NCI-H1930 (cell line): ENCODE measurements around the gene RHBDL3.

Source experiments
- DNase-seq, 2 experiments: peaks; one replicate each; lab custom pipeline; 2025; lab: John Stamatoyannopoulos, UW

RHBDL3 gene

GRCh38 chr17:32266389-32267301 lies 1.0 kb downstream of the RHBDL3 start:
- DNase-seq = no peak

DNA sequence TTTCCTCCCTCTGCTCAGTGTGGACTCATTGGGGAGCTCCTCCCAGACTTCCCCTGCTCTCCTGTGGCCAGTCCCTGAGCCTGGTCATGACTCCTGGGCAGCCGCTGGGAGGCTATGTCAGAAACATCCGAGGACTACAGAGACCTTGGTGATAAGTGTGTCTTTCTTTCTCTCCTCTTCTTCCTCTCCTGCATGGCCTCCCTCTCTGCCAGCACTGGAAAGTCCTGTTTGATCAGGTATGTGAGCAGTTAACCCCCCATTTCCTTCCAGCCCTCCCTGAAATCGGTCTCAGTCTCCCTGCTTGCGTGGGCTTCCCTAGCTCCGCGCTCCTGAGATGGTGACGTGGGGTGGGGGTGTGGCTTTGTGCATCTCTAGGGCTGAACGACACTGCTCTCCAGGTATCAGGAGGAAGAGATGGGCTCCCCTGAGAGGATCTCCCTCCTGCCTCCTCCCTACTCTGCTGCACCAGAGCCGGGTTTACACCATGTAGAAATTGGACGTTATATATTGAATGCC lies 2.1 kb downstream of the RHBDL3 start:
- no peak for DNase-seq

DNA sequence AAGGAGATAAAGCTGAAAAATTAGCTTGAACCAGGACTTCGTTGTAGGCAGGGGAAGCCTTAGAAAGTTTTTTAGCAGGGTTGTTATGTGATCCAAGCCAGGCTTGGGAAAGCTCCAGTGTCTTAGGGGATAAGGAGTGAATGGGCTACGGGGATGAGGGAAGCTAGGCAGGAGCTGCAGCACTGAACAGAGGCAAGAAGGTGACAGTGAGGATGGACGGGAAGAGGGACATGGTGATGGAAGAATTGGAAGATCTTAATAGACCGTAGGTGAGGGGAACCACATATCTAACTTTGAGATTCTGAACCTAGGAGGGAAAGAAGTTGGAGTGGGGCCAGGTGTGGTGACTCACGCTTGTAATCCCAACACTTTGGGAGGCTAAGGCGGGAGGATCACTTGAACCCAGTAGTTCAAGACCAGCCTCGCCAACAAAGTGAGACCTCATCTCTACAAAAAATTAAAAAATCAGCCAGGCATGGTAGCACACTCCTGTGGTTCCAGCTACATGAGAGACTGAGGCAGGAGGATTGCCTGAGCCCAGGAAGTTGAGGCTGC lies 3.2 kb downstream of the RHBDL3 start:
- no peak for DNase-seq

- no peak for DNase-seq
Observed at GRCh38 chr17:32269377-32269776, 3.7 kb downstream of the RHBDL3 start.

- DNase-seq = no peak
Observed at GRCh38 chr17:32271844-32272243, 6.2 kb downstream of the RHBDL3 start.

DNA sequence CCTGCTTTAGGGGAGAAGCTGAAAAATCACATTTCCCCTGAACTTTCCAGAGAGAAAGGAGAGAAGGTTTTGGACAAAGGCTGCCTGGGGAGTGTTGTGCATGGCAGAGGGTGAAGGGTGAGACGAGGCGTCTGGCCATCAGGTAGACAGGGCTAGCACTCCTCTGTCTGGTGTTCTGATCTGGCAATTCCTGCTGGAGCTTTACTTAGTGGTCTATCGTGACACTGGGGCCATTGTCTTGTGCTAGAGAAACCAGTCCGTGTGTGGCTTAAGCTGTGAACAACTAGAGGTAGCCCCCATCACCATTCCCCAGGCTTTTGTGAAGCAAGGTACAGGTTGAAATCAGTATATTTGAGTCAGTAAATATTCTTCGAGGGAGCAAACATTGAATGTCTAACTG lies 8.5 kb downstream of the RHBDL3 start:
- DNase-seq = no peak

DNA sequence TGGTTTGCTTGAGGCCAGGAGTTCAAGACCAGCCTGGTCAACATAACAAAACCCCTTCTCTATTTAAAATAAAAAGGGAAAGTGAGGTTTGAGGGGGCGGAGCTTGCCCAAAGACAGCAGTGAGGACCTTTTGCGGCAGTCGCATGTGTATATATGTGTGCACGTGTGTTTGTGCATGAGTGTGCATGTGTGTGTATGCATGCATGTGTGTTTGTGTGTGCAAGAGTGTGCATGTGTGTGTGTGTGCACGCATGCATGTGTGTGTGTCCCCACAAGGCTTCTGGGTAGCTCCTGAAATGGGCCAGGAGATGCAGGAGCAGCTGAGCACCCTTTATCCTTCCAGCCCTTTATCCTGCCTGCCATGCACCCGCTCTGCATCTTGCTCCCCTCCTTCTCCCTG lies 9.0 kb downstream of the RHBDL3 start:
- no peak for DNase-seq

DNA sequence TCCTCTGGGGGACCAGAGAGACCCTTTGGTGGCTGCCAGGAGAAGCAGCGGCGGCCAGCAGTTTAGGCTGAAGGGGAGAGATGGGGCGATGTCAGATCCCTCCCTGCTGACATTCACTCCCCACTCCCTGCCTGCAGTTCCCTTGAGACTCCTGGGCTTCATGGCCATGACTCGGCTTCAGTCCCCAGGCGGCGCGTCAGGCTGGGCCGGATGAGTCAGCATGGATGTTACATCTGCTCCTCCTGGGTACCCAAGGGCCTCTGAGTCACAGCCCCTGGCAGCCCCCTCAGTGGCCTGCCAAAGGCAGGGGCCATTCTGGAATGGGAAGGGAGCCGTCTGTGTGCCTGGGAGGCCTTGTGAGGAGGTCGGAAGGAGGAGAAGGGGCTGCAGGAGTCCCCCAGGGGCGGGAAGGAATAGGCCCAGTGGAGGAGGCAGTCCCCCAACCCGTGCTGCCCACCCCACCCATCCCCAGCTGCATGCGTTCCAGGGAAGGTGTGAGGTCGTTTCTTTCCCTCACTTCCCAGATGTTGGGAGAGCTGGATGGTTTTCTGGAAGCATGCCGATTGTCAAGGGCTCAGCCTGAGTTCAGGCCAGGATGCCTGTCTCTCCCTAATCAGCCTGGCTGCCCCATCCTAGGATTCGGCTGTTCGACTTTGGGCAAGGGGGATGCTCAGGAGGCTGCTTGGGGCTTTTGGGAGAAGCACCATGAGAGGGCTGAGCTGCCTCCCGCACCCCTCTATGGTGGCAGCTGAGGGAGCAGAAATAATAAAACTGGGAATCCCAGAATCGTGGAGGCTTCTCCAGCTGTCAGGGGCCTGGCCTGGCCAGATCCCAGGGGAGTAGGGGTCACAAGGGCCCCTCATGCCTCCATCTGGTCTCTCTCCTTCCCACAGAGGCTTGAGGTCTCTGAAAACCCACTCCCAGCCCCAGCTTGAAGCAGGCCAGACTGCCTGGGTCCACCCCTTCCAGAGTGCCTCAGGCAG lies 9.7 kb downstream of the RHBDL3 start:
- peak in 1 of 2 experiments; percentile 10 for DNase-seq

GRCh38 chr17:32276171-32276601 lies 10.6 kb downstream of the RHBDL3 start:
- DNase-seq = no peak

DNA sequence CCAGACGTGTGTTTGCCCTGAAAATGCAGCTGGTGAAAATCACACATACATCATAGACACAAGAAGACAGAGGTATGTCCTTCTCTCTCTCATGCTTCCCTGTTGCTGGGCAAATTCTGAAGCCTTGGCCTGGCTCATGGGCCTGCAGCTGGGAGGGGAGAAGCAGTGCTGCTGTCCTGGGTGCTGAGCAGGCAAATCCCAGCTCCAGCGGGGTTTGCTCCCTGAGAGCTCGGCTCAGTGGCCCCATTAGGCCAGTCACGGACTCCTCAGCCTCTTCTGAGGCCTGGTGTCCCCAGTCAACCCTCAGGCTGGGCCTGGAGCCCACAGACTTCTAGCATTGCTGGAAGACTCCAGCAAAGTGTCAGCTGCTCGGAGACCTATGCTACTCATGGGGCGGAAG lies 11.7 kb downstream of the RHBDL3 start:
- no peak for DNase-seq

GRCh38 chr17:32278815-32279214 lies 13.2 kb downstream of the RHBDL3 start:
- DNase-seq = no peak

- no peak for DNase-seq
Observed at GRCh38 chr17:32279891-32280716, 14.5 kb downstream of the RHBDL3 start.

GRCh38 chr17:32281011-32281451 lies 15.4 kb downstream of the RHBDL3 start:
- peak; percentile 18 to 22 for DNase-seq

GRCh38 chr17:32283745-32284201 lies 18.1 kb downstream of the RHBDL3 start:
- no peak for DNase-seq

DNA sequence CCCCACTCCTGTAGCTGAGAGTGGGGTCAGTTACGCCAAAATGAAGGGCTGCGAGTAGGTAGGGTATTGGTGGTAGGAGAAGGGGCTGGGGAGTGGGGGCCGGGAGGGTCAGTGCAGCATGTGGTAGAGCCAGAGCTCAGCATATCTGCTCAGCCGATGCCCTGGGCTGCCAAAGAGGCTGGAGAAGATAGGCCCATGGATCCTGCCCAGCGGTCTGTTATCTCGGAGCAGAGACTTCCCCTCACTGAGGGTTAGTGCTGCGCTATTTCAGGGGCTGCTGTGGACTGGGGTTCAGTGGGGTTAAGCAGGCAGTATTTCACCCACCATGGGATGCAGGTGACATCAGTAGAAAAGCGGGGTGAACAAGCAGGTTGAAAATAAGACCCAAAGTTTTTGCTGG lies 19.7 kb downstream of the RHBDL3 start:
- DNase-seq = no peak

DNA sequence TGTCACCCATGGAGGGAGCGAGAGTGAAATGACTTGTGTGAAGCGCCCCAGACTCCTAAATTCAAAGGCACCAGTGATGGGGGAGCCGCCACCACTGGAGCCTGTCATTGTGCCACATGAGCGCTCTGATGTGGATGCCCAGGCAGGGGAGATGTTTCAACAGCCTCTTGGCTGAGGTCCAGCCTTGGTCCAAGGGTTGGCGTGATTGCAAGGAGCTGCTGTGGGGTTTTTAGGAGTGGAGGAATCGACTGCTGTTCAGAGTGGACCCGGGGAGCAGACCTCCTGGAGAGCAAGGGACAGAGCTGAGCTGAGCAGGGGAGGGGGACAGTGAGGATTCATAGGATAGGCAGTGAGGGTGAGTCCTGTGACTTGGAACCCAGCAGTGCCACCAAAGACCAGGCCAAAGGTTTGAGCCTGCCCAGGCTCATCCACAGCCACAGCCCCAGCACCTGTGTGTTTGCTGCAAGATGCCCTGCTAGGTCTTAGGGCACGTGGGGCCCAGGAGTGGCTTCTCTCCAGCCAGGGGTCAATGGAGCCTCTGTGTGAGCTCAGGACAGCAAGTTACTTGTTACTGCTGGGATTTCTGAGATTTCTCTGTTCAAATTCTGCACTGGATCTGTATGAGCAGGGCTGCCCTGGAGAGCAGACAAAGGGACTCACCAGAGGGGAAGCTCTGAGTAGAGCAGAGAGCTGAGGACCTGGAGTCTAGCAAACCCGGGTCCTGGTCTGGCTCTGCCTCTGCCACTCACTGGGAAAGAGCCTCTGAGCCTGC lies 20.3 kb downstream of the RHBDL3 start:
- no peak for DNase-seq

DNA sequence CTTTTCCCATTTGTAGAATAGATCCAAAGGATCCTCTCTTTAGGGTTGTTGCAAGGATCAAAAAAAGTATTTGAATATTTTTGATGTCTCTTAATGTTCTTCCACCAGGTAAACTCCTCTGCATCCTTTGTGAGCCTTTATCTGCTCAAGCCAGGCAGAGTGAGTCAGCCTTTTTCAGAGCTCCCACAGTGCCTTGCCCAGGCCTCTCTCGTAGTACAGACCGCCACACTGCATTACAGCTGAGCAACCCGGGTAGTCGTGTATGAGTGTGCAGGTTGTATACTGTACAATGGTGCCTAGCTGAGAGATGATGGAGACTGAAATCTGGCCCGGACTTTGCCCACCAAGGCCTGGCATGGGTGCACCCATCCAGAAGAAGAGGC lies 20.9 kb downstream of the RHBDL3 start:
- no peak for DNase-seq

DNA sequence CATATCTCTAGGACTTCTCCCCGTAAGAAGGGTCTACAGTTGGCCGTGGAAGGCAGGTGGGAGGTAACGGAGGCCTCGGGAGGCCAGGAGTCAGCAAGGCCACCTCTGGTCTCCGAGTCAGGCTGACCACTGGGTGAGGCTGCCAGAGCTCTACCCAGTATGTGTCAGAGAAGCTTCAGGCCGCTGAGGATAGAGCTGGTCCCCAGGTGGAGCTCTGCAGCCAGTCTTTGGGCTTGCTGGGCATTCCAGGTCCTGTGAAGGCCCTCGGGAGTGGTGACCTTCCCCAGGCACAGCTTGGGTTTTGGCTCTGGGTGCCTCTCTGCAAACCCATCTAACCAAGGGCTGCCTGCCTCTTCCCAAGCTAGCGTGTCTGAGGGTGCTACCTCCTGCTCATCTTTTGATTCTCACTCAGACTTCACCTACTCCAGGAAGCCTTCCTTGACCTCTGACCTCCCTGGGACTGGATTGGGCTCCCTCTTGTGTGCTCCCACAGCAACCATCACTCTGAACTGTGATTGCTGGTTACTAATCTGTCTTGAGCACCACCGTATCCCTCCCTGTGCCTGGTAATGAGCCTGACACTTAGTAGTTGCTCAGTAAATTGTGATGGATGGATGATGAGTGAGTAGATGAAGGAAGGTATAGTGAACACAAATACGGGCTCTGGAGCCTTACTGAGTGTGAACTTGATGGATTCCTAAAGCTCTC lies 22.3 kb downstream of the RHBDL3 start:
- DNase-seq = no peak

DNA sequence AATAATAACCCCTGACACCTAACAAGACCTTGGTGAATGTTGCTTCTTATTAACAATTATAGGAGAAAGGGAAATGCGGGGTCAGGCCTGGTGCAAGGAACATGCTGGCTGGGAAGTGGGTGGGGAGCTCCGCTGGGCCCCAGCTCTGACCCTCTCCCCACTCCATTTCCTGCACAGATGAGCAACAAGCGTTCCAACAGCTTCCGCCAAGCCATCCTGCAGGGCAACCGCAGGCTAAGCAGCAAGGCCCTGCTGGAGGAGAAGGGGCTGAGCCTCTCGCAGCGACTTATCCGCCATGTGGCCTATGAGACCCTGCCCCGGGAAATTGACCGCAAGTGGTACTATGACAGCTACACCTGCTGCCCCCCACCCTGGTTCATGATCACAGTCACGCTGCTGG lies 23.0 kb downstream of the RHBDL3 start:
- no peak for DNase-seq
